ENCODE results near the gene CNTN4.

CNTN4 gene

GRCh38 chr3:3020209-3020608 is 921.5 kb downstream of the CNTN4 start:
- Histone ChIP-seq H3K36me3 (ENCODE audit: control insufficient read depth, insufficient read depth, low read length) (no peaks in the 10 kb centered on the region), H3K4me3 (replicated peaks; ENCODE audit: low read depth, low read length) (no peak overlapping the region), H3K27me3 (replicated peaks; ENCODE audit: control insufficient read depth, insufficient read depth, low read length) (no peaks in the 10 kb centered on the region)
- TF ChIP-seq CTCF (IDR thresholded peaks at IDR 0.05; ENCODE audit: insufficient read depth, low read length, poor library complexity, severe bottlenecking), result no peak
- DNase-seq (ENCODE audit: extremely low read depth, insufficient read length), result no peak

- Histone ChIP-seq H3K4me3 (replicated peaks; ENCODE audit: low read depth, low read length) (no peak overlapping the region), H3K27me3 (replicated peaks; ENCODE audit: control insufficient read depth, insufficient read depth, low read length) (no peaks in the 10 kb centered on the region), H3K36me3 (ENCODE audit: control insufficient read depth, insufficient read depth, low read length) (no peaks in the 10 kb centered on the region)
- TF ChIP-seq CTCF (IDR thresholded peaks at IDR 0.05; ENCODE audit: insufficient read depth, low read length, poor library complexity, severe bottlenecking), result no peak
- no peak for DNase-seq (ENCODE audit: extremely low read depth, insufficient read length)
Measured at GRCh38 chr3:3023111-3023745, 924.6 kb downstream of the CNTN4 start.

GRCh38 chr3:3027976-3028567 is 929.4 kb downstream of the CNTN4 start:
- DNase-seq (ENCODE audit: extremely low read depth, insufficient read length), result no peak
- Histone ChIP-seq H3K4me3 (replicated peaks; ENCODE audit: low read depth, low read length) (no peak overlapping the region), H3K27me3 (replicated peaks; ENCODE audit: control insufficient read depth, insufficient read depth, low read length) (no peaks in the 10 kb centered on the region), H3K36me3 (ENCODE audit: control insufficient read depth, insufficient read depth, low read length) (no peaks in the 10 kb centered on the region)
- no peak for TF ChIP-seq CTCF (IDR thresholded peaks at IDR 0.05; ENCODE audit: insufficient read depth, low read length, poor library complexity, severe bottlenecking)

- no peak for DNase-seq (ENCODE audit: extremely low read depth, insufficient read length)
- Histone ChIP-seq H3K36me3 (ENCODE audit: control insufficient read depth, insufficient read depth, low read length) (no peaks in the 10 kb centered on the region), H3K27me3 (replicated peaks; ENCODE audit: control insufficient read depth, insufficient read depth, low read length) (no peaks in the 10 kb centered on the region), H3K4me3 (replicated peaks; ENCODE audit: low read depth, low read length) (no peak overlapping the region)
- no peak for TF ChIP-seq CTCF (IDR thresholded peaks at IDR 0.05; ENCODE audit: insufficient read depth, low read length, poor library complexity, severe bottlenecking)
Measured at GRCh38 chr3:3031326-3031725, 932.7 kb downstream of the CNTN4 start.

GRCh38 chr3:3037156-3037555 is 938.5 kb downstream of the CNTN4 start:
- Histone ChIP-seq H3K36me3 (ENCODE audit: control insufficient read depth, insufficient read depth, low read length) (no peaks in the 10 kb centered on the region), H3K27me3 (replicated peaks; ENCODE audit: control insufficient read depth, insufficient read depth, low read length) (no peaks in the 10 kb centered on the region), H3K4me3 (replicated peaks; ENCODE audit: low read depth, low read length) (no peak overlapping the region)
- DNase-seq (ENCODE audit: extremely low read depth, insufficient read length), result no peak
- TF ChIP-seq CTCF (IDR thresholded peaks at IDR 0.05; ENCODE audit: insufficient read depth, low read length, poor library complexity, severe bottlenecking), result no peak

All from GM06990 (cell line).